Testis (tissue), 2 donors: ENCODE measurements around the gene ADM5.
A peak's percentile ranks its signal among the peaks of the same experiment; 100 is the strongest.

ENCODE experiments used
- POLR2A ChIP-seq: fragments of 450-650 bp; IDR thresholded peaks from one replicate; pipeline ENCODE4 v1.6.1; 2017; ENCODE audit warnings: antibody characterized with exemption, mild to moderate bottlenecking, moderate library complexity
- TF ChIP-seq, protein P1 (sequence below), 3 experiments: fragments of 450-650 bp in 2 of 3; fragments of 200-600 bp in 1 of 3; sonication (generic) in 1 of 3; IDR thresholded peaks; one replicate each; pipeline ENCODE4 v1.5.1; 2016 to 2019; ENCODE audit warnings: antibody characterized with exemption in 3 of 3, mild to moderate bottlenecking in 2 of 3, moderate library complexity in 1 of 3

DNA sequence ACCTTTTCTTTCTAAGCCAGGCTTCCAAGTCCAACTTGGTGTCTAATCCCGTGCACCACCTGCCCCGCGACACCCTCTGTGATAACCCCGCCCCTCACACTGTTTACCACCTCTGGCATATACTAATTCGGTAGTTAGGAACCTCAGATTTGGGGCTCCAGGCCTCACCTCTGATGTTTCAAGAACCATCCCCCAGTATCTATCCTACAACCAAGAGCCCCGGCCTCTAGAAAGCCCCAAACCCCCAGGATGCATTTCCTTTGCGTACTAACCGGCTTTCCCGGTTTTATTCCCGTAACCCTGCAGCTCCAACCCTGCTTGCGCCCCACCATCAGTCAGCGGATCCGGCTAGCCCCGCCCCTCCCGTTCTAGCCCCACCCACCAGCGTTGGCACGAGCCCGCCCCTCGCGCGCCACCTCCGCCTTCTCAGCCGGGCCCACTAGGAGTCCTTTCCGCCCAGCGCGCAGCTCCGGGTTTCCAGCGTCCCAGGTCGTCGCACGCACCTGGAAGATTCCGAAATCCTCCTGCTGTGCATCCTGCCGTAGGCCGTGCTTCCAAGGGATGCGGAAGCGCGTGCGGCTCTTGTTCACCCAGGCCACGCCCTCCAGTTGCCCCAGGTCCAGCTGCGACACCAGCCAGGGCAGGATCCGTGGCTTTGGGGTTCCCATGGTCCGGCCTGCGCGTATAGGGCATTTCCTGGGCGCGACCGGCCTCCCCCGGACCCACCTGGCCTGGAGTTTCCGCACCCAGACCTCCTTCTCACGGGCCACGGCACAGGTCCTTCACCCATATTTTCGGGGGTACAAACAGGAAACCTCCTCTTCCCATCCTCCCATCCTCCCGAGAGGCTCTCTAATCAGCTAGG lies 25.0 kb upstream of the ADM5 start:
- TF ChIP-seq, protein P1, sequence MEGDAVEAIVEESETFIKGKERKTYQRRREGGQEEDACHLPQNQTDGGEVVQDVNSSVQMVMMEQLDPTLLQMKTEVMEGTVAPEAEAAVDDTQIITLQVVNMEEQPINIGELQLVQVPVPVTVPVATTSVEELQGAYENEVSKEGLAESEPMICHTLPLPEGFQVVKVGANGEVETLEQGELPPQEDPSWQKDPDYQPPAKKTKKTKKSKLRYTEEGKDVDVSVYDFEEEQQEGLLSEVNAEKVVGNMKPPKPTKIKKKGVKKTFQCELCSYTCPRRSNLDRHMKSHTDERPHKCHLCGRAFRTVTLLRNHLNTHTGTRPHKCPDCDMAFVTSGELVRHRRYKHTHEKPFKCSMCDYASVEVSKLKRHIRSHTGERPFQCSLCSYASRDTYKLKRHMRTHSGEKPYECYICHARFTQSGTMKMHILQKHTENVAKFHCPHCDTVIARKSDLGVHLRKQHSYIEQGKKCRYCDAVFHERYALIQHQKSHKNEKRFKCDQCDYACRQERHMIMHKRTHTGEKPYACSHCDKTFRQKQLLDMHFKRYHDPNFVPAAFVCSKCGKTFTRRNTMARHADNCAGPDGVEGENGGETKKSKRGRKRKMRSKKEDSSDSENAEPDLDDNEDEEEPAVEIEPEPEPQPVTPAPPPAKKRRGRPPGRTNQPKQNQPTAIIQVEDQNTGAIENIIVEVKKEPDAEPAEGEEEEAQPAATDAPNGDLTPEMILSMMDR (IDR thresholded peaks at IDR 0.05): peak; percentile 18 to 42 (median 25)
- TF ChIP-seq POLR2A: no peak
